ENCODE measurements around the gene OR1L8. TPM values are rescaled to one million over a fixed set of nuclear protein-coding genes. Genes with fewer than 3 reads are reported as not detected.

OR1L8 gene
- not detected in 2 replicates for total RNA-seq

GRCh38 chr9:122583284-122583683, at the start of gene OR1L8:
OR1L8 (minus strand) TSS chr9:122583384; CDS start chr9:122568477, 14,907 bp downstream.

GRCh38 chr9:122614362-122614761, 31.2 kb upstream of the OR1L8 start, which contains the start of gene OR1Q1:
OR1Q1 (plus strand) TSS chr9:122614738; CDS start chr9:122614738, 0 bp downstream.

GRCh38 chr9:122552812-122553211, 30.4 kb downstream of the OR1L8 start, which contains the start of gene OR1N2:
OR1N2 (plus strand) TSS chr9:122553112; CDS start chr9:122553212, 100 bp downstream.

GRCh38 chr9:122527193-122527592, 56.0 kb downstream of the OR1L8 start, which contains the start of gene OR1N1:
OR1N1 (minus strand) TSS chr9:122527293; CDS start chr9:122527293, 0 bp downstream.

GRCh38 chr9:122518841-122519240, 64.3 kb downstream of the OR1L8 start, which contains the start of gene OR1J4:
OR1J4 (plus strand) TSS chr9:122519141; CDS start chr9:122519141, 0 bp downstream.

Other genes starting within 250 kb of the OR1L8 start
- gene PTGS1, start 212.4 kb downstream of the OR1L8 start, total RNA-seq: under 0.01 and 0.91 TPM in 2 replicates
- gene OR1J1, start 105.5 kb downstream of the OR1L8 start, total RNA-seq: not detected in 2 replicates
- not detected in 2 replicates for gene OR1J2, start 72.6 kb downstream of the OR1L8 start, total RNA-seq
- not detected in 2 replicates for gene OR1J4, start 64.2 kb downstream of the OR1L8 start, total RNA-seq
- gene OR1N1, start 56.1 kb downstream of the OR1L8 start, total RNA-seq: not detected in 2 replicates
- not detected in 2 replicates for gene OR1N2, start 30.3 kb downstream of the OR1L8 start, total RNA-seq
- not detected in 2 replicates for gene OR1Q1, start 31.4 kb upstream of the OR1L8 start, total RNA-seq
- gene OR1B1, start 74.2 kb upstream of the OR1L8 start, total RNA-seq: not detected in 2 replicates
- gene OR1L1, start 78.3 kb upstream of the OR1L8 start, total RNA-seq: not detected in 2 replicates
- not detected in 2 replicates for gene OR1L3, start 91.7 kb upstream of the OR1L8 start, total RNA-seq
- not detected in 2 replicates for gene OR1L4, start 140.6 kb upstream of the OR1L8 start, total RNA-seq
- not detected in 2 replicates for gene OR1L6, start 158.9 kb upstream of the OR1L8 start, total RNA-seq
- gene OR5C1, start 205.5 kb upstream of the OR1L8 start, total RNA-seq: not detected in 2 replicates
- not detected in 2 replicates for gene OR1K1, start 216.7 kb upstream of the OR1L8 start, total RNA-seq
- gene PDCL, start 245.2 kb upstream of the OR1L8 start, total RNA-seq: 59.1 and 74.5 TPM in 2 replicates

Data from epithelial cell of umbilical artery (primary cell).